CD4-positive, alpha-beta T cell treated with Interleukin-21 for 1 hour (primary cell): ENCODE data around the gene CCDC78.
A peak's percentile ranks its signal among the peaks of the same experiment; 100 is the strongest.

Experiments
- DNase-seq: peaks from one replicate; pipeline ENCODE4 v3.0.0-alpha.2; 2020

The CCDC78 gene

DNA sequence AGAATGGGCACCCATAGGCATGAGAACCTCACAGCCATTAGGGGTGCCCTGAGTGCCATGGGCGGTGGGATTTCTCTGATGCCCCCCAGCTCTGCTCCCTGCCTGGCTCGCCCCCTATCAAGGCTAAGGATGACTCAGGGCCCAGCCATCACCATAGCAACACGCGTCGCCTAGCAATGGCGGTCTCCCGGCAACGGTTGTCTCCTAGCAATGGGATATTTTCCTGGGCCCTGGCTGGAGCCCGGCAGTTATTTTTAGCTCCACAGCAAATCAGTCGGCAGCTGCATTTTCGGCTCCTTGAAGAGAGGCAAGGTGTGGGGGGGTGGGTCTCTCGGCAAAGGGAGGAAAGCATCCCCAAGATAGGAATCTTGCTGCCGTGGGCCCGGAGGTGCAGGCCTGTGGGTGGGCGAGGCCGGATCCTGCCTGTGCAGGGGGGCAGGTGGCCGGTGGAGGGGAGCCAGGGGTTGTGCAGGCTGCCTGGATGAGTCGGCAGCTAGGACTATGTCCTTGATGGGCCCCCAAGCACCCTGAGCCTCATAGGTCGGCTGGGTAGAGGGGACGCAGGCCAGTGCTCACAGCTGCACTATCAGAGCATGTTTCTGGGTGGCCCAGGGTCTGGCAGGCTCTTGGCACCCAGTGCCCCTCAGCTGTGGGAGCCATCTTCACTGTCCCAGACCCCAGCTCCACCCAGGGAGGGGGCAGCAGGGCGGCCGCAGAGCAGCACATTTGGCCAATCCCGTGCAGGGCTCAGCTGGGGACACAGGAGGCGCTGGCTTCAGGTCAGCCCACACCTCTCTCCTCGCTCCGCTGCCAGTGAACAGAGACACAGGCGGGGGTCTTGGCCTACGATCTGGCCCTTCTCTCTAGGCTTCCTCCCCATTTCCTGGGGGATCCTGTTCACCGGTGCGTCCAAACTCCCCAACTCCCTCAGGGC, 16.4 kb downstream of the CCDC78 start:
- DNase-seq: no peak

DNA sequence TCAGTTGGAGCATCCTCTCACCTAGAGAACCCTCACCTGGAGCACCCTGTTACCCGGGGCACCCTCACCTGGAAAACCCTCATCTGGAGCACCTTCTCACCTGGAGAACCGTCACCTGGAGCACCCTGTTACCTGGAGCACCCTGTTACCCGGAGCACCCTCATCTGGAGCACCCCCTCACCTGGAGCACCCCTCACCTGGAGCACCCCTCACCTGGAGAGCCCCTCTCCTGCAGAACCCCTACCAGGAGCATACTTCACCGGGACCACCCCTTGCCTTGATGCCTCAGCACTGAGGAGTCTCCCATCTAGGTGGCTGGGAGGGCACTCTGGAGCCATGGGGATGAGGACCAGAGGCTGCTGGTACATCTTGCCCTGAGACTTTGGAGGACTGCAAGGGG, 17.3 kb downstream of the CCDC78 start:
- no peak for DNase-seq

DNA sequence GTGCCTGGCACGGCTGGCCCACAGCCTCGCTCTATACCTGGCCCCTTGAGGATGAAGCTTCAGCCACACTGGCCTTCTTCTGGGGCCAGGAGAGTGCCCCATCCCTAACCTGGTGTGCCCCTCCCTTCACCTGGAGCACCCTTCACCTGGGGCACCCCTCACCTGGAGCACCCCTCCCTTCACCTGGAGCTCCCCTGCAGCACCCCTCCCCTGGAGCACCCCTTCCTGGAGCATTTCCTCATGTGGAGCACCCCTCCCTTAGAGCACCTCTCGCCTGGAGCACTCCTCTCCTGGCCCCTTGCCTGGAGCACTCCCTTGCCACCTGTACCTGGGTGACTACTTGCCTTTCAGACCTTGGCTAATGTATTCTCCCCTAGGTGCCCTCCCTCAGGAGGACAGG, 18.2 kb downstream of the CCDC78 start:
- no peak for DNase-seq

DNA sequence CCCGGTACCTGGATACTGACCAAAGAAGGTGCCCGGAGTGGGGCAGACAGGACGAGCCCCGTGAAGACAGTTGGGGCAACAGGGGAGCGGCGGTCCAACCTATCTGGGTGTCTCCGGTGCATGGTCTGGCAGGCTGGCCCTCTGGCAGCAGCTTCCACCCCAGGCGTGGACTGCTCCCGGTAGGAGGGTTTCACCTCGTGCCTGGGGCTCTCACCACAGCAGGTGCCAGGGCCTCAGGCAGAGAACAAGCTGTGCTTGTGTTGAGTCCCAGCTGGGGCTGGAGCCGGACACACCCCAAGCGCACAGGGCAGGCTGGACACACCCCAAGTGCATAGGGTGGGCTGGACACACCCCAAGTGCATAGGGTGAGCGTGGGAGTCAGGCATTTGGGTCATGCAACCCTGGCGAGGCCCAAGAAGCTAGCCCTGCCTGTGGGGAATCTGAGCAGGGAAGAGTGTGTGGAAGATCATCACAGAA, 19.1 kb downstream of the CCDC78 start:
- DNase-seq: no peak

DNA sequence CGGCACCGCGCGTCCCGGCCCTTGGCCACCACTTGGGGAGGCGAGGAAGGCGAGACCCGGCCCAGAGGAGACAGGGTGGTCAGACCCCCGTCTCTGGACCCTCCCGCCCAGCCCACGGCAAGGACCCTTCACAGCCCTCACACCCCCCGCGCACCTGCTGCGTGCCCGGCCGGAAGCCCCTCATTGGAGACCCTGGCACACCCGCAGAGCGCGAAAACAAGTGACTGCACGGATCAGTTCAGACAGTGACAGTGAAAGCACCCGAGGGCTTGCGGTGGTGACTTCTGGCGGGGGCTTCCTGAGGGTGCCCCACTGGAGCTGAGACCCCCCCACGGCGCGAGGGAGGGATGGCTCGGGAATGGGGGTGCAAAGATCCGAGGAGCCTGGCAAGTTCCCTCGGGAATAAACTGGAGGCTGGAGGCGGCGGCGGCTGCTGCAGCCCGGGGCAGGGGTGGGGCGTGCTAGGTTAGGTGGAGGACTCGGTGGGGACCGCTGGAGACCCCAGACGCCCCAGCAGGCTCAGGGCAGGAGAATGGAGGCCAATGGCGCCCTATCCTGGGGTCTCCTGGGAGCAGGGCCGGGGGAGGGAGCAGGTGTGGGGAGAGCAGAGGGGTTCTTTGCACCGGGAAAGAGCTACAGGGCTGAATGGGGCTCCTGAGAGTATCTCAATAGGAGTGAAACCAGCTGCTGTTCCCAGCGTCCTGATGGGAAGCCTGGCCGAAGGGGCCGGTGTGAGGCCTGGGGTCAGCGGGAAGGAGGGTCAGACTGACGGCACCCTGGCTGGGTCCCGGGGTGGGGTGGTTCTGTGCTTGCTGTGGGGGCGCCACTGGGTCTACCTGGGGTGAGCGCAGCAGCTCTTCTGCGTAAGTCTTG, 19.8 kb downstream of the CCDC78 start:
- DNase-seq: no peak

DNA sequence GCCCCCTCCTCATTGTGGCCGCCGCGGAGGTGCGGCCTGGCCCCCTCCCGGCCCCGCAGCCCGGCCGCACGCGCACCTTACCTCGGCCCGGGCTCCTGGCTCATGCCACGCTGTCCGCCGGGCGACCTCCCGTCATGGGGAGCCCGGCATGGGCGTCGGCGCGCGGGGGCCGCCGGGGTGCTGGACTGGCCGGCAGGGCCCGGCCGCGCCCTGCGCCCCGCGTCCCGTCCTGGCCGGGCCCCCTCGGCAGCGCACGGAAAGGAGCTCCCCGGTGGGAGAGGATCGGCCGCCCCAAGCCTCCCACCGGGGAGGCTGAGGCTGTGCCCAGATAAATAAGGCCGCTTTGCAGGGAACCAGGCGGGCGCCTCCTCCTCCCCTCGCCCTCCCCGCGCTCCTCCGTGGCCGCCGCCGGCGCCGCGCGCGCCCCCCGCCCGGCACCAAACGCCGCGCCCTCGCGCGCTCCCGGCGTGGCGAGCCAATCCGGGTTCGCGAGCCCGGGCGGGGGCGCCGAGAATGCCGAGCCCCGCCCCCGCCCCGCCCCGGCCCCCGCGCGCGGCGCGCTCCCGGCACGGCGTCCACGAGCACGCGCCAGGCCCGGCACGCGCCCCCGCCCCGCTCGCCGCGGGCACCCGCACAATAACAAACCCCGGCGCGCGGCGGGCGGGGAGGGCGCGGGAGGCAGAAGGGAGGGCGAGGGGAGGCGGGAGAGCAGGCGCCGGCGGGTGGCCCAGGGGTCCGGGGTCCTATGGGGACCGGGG, 20.6 kb downstream of the CCDC78 start, which contains the start of gene FBXL16:
Gene FBXL16, minus strand, starts transcription at position 371 of the 758 bp plus-strand sequence. CDS start 8,396 bp downstream, outside the sequence.
- DNase-seq: no peak

DNA sequence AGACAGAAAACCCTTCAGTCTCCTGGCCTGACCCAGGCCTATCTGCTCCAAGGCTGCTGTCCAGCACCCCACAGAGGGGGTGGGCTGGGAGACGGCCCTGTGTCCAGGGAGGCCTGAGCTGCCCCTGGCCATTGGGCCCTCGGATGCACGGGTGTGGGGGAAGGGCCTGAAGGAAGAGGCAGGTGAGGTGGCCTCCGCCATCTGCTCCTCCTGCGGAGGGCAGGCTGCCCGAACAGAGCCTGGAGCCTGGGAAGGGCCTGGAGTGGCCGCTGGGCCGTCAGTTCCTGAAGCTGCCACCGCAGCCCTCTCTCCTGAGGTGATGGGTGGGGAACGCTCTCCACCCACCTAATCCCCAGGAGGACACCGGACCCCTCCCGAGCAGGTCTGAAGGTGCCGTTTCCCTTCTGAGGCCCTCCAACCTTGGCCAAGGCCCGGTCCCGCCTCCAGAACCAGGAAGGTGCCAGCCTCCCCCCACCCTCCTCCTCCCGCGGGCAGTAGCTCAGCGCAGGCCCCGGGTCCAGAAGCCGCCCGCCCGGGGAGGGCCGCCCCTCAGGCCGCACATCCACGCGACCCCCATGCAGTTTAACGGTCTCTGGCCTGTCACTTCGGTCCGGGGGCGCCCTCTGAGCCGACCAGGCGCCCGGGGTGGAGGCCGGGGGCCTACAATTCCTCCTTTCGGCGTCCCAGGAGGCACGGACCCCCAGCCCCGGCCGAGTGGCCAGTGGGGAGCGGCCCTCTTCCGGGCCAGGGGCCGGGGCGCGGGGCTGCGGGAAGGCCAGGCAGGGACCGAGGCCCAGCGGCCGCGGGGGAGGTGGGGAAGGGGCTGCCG, 21.5 kb downstream of the CCDC78 start:
- no peak for DNase-seq

DNA sequence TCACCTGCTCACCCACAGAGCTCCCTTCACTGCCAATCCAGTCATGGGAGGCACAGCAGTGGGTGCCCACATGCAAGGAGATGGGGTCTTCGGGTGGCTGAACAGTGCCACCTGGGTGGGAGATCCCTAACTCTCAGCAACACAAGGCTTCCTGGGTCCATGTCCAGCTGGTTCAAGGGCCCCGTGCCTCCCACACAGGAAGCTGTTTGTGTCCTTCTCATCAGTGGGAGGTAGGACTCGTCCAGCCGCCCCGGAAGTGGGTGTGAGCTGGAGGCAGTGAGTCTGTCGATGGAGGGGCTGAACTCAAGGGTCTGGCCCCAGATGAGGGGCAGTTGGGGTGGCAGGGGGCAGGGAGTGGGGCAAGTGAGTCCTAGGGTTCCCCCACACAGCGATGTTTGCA, 22.2 kb downstream of the CCDC78 start:
- DNase-seq: no peak

DNA sequence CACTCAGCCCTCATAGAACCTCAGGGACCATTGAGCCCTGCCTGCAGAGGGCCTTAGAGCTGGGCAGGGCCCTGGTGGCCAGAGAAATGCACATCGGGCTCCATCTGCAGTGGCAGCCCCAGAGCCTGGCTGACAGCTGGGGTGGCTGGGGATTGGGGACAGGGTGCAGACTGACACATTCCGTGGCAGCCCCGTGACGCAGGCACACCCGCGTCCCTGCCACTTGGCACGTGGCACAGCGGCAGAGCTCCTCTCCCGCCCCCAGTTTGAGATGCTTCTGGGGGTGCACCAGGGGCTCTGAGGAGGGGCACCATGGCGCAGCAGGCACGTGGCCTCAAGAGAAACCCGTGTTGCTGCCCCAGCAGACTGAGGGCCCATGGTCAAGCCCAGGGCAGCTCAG, 22.8 kb downstream of the CCDC78 start:
- DNase-seq: no peak

DNA sequence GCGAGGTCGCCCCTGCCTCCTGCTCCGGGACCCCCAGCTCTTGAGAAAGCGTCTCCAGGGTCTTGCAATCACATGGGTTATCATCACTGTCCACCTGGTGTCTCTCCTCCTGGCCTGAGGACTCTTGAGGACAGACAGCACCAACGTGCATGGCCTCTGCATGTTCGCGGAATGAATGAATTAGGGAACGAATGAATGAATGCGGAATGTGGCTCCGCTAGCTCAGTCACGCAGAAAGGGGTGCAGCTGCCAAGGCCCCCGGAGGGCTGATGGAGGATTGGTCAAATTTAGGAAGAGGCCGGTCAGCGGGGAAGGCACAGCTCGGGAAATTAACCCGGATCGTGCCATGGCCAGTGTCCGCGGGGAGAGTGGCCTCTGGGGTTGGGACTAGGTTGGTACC, 23.9 kb downstream of the CCDC78 start:
- no peak for DNase-seq

DNA sequence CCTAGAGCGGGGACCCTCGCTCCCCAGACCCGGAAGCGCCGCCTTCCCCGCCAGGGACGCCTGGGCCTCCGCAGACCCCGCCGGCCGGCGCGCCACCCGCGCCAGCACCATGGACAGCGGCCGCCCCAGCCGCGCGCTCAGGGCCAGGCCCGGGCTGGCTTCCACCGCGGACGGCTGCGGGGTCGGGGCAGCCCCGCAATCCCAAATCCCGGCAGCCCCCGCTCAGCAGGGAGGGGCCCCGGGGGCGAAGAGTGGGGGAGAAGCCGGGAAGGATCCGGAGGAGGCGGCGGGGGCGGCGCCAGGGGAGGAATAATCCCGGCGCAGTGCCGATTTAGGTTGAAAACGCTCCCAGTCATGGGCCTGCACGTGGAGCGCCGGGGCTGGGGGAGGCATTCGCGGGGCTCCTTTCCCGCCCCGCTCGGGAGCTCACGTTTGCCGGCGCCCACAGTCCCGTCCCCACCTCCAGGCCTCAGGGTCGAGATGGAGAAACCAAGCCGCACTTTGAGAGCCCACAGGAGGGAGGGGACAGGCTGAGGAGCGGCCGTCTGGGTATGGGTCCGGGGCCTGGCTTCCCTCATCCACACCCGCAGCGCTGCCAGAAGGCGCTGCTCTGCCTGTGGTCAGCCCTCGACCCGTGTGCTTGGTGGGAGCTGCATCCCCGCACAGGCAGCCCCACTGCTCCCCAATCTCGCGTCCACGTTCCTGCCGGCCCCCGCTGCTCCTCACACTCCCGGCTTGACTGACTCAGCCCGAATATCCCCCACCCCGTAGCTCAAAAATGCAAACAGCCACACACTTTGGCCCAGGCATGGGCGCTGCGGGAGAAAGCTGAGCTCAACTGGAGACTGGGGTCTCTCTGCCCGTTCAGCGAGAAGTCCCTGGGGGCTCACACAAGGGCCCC, 25.3 kb downstream of the CCDC78 start:
- DNase-seq: peak; percentile 57

DNA sequence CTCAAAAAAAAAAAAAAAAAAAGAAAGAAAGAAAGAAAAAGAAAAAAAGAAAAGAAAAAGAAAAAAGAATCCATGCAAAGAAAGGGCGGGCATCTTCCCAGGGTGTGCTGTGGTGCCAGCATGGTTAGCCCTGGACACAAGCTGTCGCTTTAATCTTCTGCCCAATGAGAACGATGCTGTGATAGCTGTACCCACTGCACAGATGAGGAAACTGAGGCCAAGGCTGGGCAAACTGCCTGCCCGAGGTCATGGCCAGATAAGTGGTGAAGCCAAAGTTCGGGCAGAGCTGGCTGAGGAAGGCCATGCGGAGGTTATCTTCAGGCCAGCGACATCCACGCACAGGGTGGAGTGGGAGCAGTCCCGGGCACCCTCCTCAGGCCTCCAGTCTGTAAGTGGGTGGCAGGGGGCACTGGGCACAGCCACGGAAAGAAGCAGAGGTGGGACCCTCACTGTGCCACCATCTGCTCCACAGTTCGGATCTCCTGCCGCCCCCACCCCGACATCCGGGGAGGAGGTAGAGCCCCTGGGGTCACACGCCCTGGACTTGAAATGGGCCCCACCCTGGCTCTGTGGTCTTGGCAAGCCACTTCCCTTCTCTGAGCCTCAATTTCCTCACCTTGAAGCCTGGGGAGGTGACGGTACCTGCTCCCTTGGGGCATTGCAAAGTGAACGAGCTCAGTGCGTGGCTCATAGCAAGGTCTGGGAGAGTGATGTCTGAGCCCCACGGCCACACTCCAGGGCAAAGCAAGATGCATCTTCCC, 27.2 kb downstream of the CCDC78 start:
- no peak for DNase-seq

DNA sequence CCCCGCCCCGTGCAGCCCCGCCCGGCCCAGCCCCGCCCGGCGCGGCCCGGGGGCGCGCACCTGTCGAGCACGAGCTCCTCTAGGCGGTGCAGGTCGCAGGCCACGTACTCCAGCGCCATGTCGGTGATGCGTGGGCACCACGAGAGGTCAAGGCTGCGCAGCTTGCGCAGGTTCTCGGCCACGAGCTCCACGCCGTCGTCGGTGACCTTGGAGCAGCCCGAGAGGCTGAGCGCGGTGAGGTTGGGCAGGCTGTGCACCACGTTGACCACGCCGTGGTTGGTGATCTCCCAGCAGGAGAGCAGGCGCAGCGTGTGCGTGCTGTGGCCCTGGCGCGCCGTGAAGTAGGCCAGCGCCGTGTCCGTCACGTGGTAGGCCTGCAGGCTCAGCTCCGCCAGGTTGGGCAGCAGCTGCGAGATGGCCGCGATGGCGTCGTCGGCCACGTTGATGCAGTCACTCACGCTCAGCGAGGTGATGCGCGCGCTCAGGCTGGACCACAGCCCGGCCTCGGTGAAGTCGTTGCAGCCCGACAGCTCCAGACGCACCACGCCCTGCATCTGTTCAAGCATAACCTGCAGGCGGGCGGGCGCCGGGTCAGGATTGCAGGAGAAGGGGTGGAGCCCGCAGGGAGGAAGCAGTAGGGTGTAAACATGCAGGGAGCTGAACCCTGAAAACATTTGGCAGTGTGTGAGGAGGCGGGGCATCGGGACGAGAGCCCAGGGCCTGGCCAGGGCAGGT, 30.7 kb downstream of the CCDC78 start:
- peak; percentile 76 for DNase-seq

DNA sequence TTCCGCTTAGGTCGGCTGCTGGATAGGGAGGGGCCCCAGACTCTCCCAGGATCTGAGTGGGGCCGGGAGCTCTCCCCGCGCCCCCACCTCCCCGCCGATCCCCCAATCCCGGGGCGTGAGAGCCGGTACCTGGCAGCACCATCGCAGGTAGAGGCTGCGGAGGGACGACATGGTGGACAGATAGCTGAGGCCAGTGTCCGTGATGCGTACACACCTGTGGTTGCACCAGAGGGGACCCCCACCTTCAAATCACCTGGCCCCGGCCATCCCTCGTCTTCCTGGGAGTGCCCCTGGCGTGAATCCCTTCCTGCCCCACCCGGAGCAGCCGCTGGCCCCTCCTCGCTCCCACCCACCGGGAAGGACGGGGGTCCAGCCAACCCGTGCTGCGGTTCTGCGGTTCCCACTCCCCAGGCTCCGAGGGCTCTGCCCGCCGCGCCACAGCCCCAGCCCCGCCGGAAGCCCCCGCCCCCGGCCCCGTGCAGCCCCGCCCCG, 31.3 kb downstream of the CCDC78 start:
- DNase-seq: no peak

DNA sequence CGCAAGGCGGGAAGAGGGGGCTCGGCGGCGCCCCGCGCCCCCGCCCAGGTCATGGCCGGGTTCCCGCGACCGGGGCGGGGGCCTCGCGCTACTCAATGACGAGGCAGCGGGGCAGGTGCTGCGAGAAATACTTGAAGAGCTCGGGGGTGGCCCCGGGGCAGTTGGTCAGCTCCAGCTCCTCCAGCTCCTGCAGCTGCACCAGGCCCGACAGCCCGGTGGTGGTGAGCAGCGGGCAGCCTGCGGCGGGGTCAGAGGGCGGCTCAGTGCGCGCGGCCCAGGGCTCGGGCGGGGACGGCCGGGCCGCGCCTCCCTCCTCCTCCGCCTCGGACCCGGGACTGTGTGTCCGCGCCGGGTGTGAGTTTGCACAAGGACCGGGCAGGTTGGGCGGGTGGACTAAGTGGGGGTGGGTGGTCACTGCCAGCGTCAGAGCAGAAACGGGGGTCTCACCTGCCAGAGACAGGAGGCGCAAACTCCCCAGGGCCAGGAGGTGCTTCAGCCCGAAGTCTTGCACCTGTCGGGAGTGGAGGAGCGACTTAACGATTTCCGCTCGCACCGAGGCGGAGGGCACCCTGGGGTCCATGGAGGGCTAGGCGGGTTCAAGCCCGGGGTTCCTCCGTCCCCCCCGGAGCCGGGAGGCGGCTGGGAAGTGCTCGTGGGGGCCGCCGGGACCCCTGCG, 31.9 kb downstream of the CCDC78 start:
- no peak for DNase-seq

DNA sequence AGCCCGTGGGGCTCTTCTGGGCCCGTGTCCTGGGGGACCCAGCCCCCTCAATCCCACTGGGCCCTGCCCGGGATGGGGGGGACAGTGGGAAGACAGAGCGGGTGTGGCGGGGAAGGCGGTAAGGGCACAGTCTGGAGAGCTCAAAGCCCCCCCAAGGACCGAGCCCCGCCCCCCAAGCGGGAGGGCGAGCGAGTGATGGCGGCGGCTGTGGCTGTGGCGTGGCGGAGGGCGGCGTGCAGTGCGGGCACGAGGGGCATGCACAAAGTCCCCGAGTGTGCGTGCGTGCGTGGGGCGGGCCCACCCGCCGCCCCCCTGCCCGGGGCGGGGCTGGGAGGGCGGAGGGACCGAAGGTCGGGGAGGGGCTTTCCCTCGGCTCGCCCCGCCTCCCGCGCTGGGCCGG, 32.5 kb downstream of the CCDC78 start:
- no peak for DNase-seq

DNA sequence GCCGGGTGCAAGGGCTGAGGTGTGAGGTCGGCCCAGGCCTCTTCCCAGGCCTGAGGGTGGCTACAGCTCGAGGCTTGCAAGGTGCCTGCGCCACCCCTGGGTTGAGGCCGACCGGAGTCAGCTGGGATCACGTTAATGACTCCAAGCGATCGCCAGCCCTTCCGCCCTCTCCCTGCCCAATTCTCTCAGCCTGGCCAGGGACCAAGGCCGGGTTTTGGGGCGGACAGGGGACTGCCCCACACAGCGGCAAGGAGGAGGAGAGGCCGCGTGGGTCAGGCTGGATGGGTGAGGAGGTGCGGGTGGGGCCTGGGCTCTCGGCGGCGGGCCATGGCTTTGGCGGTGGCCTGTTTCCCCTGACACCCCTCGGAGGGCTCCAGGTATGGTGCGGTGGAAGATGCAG, 32.9 kb downstream of the CCDC78 start:
- DNase-seq: no peak

DNA sequence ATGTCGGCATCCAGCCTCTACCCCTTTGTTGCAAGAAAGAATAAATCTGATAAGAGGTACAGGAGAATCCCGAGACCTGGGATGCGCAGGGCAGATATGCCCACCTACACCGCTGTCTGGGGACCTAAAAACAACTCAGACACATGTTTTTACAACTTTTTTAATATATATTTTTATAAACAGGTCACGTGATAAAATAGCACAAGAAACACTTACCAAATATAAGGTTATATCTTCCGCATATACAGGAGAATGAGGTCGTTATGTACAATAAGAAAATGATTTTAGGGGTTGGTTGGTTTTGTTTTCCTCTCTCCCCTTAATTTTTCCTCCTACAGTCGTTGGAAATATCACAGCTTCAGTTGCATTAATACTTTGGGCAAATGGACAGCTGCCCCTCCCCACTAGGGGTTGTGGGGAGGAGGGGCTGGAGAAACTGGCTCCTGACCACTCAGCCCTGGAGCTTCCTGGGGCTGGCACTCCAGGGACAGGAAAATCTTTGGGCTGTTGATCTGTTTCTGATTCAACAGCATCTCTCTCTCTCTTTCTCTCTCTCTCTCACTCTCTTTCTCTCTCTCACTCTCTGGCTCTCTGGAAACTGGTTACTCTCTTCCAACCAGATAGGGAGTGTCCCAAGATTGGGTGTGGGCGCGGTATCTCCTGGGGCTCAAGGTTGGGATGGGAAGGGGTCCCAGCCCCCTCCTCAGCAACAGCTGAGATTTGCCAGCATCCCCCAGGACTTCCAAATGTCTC, 33.7 kb downstream of the CCDC78 start:
- DNase-seq: no peak
